ENCODE data around the gene ACAT1.
"Not testable (repeated sequence)": the region's sequence is repeated elsewhere in the genome, so short reads cannot be mapped to it uniquely, and the experiment has no call there.

The ACAT1 gene

GRCh38 chr11:108115500-108116140 is 5.7 kb upstream of the ACAT1 start:
- Histone ChIP-seq H3K9ac (ENCODE audit: low read length) (no peak overlapping the region), H3K79me2 (ENCODE audit: low read length) (no peaks in the 10 kb centered on the region), H3K27ac (ENCODE audit: low read length) (no peak overlapping the region), H3K9me2 (replicated peaks; ENCODE audit: insufficient read depth, low read length) (no peaks in the 10 kb centered on the region), H3K4me1 (ENCODE audit: low read length) (no peaks in the 10 kb centered on the region), H2AFZ (ENCODE audit: low read length) (no peak overlapping the region), H3K36me3 (replicated peaks; ENCODE audit: insufficient read depth, low read length) (no peaks in the 10 kb centered on the region), H3K9me3 (replicated peaks; ENCODE audit: insufficient read depth, low read length) (no peaks in the 10 kb centered on the region), H3K27me3 (replicated peaks; ENCODE audit: insufficient read depth, low read length) (no peaks in the 10 kb centered on the region), H3F3A (ENCODE audit: insufficient read depth, low read length) (no peaks in the 10 kb centered on the region; the same call in 1 of the 2 replicates), H4K20me1 (ENCODE audit: insufficient read depth, low read length) (no peaks in the 10 kb centered on the region), H3K4me3 (ENCODE audit: low read length) (no peak overlapping the region), H3K4me2 (ENCODE audit: low read depth, low read length) (no peak overlapping the region)
- DNase-seq: no peak
- no peak for TF ChIP-seq EZH2 (optimal IDR thresholded peaks at IDR 0.05; ENCODE audit: low read depth, low read length)
- TF ChIP-seq, protein P1, sequence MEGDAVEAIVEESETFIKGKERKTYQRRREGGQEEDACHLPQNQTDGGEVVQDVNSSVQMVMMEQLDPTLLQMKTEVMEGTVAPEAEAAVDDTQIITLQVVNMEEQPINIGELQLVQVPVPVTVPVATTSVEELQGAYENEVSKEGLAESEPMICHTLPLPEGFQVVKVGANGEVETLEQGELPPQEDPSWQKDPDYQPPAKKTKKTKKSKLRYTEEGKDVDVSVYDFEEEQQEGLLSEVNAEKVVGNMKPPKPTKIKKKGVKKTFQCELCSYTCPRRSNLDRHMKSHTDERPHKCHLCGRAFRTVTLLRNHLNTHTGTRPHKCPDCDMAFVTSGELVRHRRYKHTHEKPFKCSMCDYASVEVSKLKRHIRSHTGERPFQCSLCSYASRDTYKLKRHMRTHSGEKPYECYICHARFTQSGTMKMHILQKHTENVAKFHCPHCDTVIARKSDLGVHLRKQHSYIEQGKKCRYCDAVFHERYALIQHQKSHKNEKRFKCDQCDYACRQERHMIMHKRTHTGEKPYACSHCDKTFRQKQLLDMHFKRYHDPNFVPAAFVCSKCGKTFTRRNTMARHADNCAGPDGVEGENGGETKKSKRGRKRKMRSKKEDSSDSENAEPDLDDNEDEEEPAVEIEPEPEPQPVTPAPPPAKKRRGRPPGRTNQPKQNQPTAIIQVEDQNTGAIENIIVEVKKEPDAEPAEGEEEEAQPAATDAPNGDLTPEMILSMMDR (IDR thresholded peaks at IDR 0.05; ENCODE audit: low read length): no peak
- TF ChIP-seq EZH2phosphoT487 (IDR thresholded peaks at IDR 0.05; ENCODE audit: low read length): no peak

GRCh38 chr11:108117746-108118371 is 3.5 kb upstream of the ACAT1 start:
- H3K4me3 ChIP-seq (ENCODE audit: low read length): no peak overlapping the region
- H3F3A ChIP-seq (ENCODE audit: insufficient read depth, low read length): no peaks in the 10 kb centered on the region; the same call in 1 of the 2 replicates
- no peaks in the 10 kb centered on the region for H3K36me3 ChIP-seq (replicated peaks; ENCODE audit: insufficient read depth, low read length)
- peaks cover 8% of the 10 kb centered on the region; the same call in 1 of the 2 replicates for H3K4me1 ChIP-seq (ENCODE audit: low read length)
- peaks cover 14% of the 10 kb centered on the region for H3K79me2 ChIP-seq (ENCODE audit: low read length)
- H3K9me3 ChIP-seq (replicated peaks; ENCODE audit: insufficient read depth, low read length): no peaks in the 10 kb centered on the region
- H3K9me2 ChIP-seq (replicated peaks; ENCODE audit: insufficient read depth, low read length): no peaks in the 10 kb centered on the region
- no peak overlapping the region for H2AFZ ChIP-seq (ENCODE audit: low read length)
- no peaks in the 10 kb centered on the region for H3K27me3 ChIP-seq (replicated peaks; ENCODE audit: insufficient read depth, low read length)
- TF ChIP-seq EZH2 (optimal IDR thresholded peaks at IDR 0.05; ENCODE audit: low read depth, low read length): no peak
- TF ChIP-seq EZH2phosphoT487 (IDR thresholded peaks at IDR 0.05; ENCODE audit: low read length): no peak
- TF ChIP-seq, protein P1 (IDR thresholded peaks at IDR 0.05; ENCODE audit: low read length): peak; percentile 54
- no peak overlapping the region for H3K4me2 ChIP-seq (ENCODE audit: low read depth, low read length)
- no peaks in the 10 kb centered on the region for H4K20me1 ChIP-seq (ENCODE audit: insufficient read depth, low read length)
- DNase-seq: peak; percentile 58
- H3K27ac ChIP-seq (ENCODE audit: low read length): no peak overlapping the region
- no peak overlapping the region for H3K9ac ChIP-seq (ENCODE audit: low read length)

DNA sequence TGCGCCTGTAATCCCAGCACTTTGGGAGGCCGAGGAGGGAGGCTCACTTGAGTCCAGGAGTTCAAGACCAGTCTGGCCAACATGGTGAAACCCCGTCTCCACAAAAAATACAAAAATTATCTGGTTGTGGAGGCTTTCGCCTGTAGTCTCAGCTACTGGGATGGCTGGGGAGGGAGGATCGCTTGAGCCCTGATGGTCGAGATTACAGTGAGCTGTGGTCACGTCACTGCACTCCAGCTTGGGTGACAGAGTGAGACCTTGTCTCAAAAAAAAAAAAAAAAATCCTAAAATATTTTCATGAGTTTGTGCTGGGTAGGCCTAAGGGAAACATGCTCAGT is 462 bp upstream of the ACAT1 start:
- Histone ChIP-seq H3K4me3 (ENCODE audit: low read length) (peak overlapping the region; percentile 70), H3K9ac (ENCODE audit: low read length) (peak overlapping the region; percentile 85; the same call in 1 of the 2 replicates), H3K4me1 (ENCODE audit: low read length) (peaks cover 15% of the 10 kb centered on the region; the same call in 1 of the 2 replicates), H3K79me2 (ENCODE audit: low read length) (peaks cover 40% of the 10 kb centered on the region), H3K4me2 (ENCODE audit: low read depth, low read length) (peak overlapping the region; percentile 87), H2AFZ (ENCODE audit: low read length) (peak overlapping the region; percentile 95), H3K27ac (ENCODE audit: low read length) (peak overlapping the region; percentile 19; the same call in 1 of the 2 replicates)
- H3K36me3 ChIP-seq (replicated peaks; ENCODE audit: insufficient read depth, low read length); H3K27me3 ChIP-seq (replicated peaks; ENCODE audit: insufficient read depth, low read length); H3K9me2 ChIP-seq (replicated peaks; ENCODE audit: insufficient read depth, low read length); H3K9me3 ChIP-seq (replicated peaks; ENCODE audit: insufficient read depth, low read length); H3F3A ChIP-seq (ENCODE audit: insufficient read depth, low read length); DNase-seq; H4K20me1 ChIP-seq (ENCODE audit: insufficient read depth, low read length): not testable (repeated sequence)

DNA sequence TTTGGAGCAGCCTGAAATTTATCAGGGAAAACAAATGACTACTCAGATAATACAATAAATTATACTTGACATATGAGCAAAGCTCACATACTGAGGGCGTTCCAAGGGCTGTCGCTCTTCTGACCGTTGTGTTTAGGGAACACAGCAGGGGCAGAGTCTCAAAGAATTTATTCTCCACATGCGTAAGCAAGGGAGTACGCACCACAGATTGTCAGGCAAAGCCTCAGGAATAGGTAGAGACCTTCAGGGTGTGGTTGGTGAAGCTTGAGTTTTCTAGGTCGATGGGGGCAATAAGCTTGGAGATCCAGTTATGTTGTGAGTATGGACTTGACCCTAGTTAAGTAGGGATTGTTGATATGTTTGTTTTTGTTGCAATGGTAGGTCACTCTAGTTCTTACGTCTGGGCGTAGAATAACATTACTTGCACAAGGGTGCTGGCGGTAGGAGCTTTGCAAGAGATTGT is 830 bp downstream of the ACAT1 start:
- Histone ChIP-seq H3K79me2 (ENCODE audit: low read length) (peaks cover 46% of the 10 kb centered on the region), H3K27ac (ENCODE audit: low read length) (no peak overlapping the region; the same call in 1 of the 2 replicates)
- no peak for DNase-seq

More for the DNA sequence above, 830 bp downstream of the ACAT1 start:
- Histone ChIP-seq H2AFZ (ENCODE audit: low read length) (peak overlapping the region; percentile 95), H3K9me3 (replicated peaks; ENCODE audit: insufficient read depth, low read length) (no peaks in the 10 kb centered on the region), H3K9me2 (replicated peaks; ENCODE audit: insufficient read depth, low read length) (no peaks in the 10 kb centered on the region), H3K4me2 (ENCODE audit: low read depth, low read length) (peak overlapping the region; percentile 87), H3K27me3 (replicated peaks; ENCODE audit: insufficient read depth, low read length) (no peaks in the 10 kb centered on the region), H3K9ac (ENCODE audit: low read length) (peak overlapping the region; percentile 85), H3F3A (ENCODE audit: insufficient read depth, low read length) (peaks cover 3% of the 10 kb centered on the region; the same call in 1 of the 2 replicates), H4K20me1 (ENCODE audit: insufficient read depth, low read length) (no peaks in the 10 kb centered on the region), H3K36me3 (replicated peaks; ENCODE audit: insufficient read depth, low read length) (no peaks in the 10 kb centered on the region), H3K4me1 (ENCODE audit: low read length) (peaks cover 15% of the 10 kb centered on the region; the same call in 1 of the 2 replicates), H3K4me3 (ENCODE audit: low read length) (peak overlapping the region; percentile 70)
- TF ChIP-seq, protein P1 (IDR thresholded peaks at IDR 0.05; ENCODE audit: low read length): no peak
- TF ChIP-seq EZH2 (optimal IDR thresholded peaks at IDR 0.05; ENCODE audit: low read depth, low read length): no peak
- TF ChIP-seq EZH2phosphoT487 (IDR thresholded peaks at IDR 0.05; ENCODE audit: low read length): no peak
